Tibial nerve (tissue), 4 donors: ENCODE results near the gene PAX3. TPM values are rescaled to one million over a fixed set of nuclear protein-coding genes. Genes with fewer than 3 reads are reported as not detected.

Experiments
- DNase-seq, 2 donors: peaks; one replicate each; pipeline ENCODE4 v3.0.0-alpha.2; 2019; ENCODE audit warnings: low spot score in 2 of 2
- H3K27ac ChIP-seq, 4 donors: fragments of 200-600 bp; sonication (generic) in 3 of 4; one replicate each; pipeline ENCODE4 v1.5.1; 2017 to 2019; ENCODE audit warnings: mild to moderate bottlenecking in 1 of 4
- H3K27me3 ChIP-seq, 2 donors: fragments of 200-600 bp; sonication (generic) in 1 of 2; one replicate each; pipeline versions ENCODE4 v1.5.1 to v1.6.0; 2017 to 2019
- H3K36me3 ChIP-seq, 3 donors: fragments of 200-600 bp; sonication (generic); one replicate each; pipeline ENCODE4 v1.5.1; 2018 to 2019
- H3K4me1 ChIP-seq, 4 donors: fragments of 200-600 bp; sonication (generic) in 3 of 4; one replicate each; pipeline ENCODE4 v1.5.1; 2017 to 2019
- H3K4me3 ChIP-seq, 4 donors: fragments of 200-600 bp; sonication (generic) in 3 of 4; one replicate each; pipeline ENCODE4 v1.5.1; 2017 to 2019; ENCODE audit warnings: mild to moderate bottlenecking in 1 of 4, moderate library complexity in 1 of 4
- H3K9me3 ChIP-seq, 4 donors: fragments of 200-600 bp; sonication (generic) in 3 of 4; one replicate each; pipeline ENCODE4 v1.5.1; 2017 to 2019
- CTCF ChIP-seq, 5 experiments: fragments of 200-600 bp in 3 of 5; fragments of 450-650 bp in 2 of 5; sonication (generic) in 3 of 5; IDR thresholded peaks; one replicate each; pipeline ENCODE4 v1.5.1; 2016 to 2019; ENCODE audit warnings: antibody characterized with exemption in 5 of 5, mild to moderate bottlenecking in 3 of 5, moderate library complexity in 2 of 5
- EP300 ChIP-seq, 2 donors: sonication (generic); formaldehyde crosslinking; IDR thresholded peaks; one replicate each; pipeline ENCODE4 v1.6.1; 2017; ENCODE audit warnings: antibody characterized with exemption in 2 of 2, mild to moderate bottlenecking in 1 of 2
- POLR2A ChIP-seq, 2 donors: fragments of 450-650 bp; IDR thresholded peaks; one replicate each; pipeline ENCODE4 v1.6.1; 2017; ENCODE audit warnings: antibody characterized with exemption in 2 of 2, mild to moderate bottlenecking in 2 of 2, moderate library complexity in 2 of 2
- WGBS, 2 donors: methylation state at CpG; one replicate each; pipeline ENCODE4 v1.1.5; 2018; 5-methylcytosine and 5-hydroxymethylcytosine counted together
- total RNA-seq, 4 donors: library from RNA; depleted of rRNA; stranded (reverse); fragments of >200 nt; gene quantifications; one replicate each; pipeline ENCODE4 v1.1.0, GENCODE V29; 2016

PAX3 gene
- total RNA-seq, 4 donors from 2014 or later: not detected

GRCh38 chr2:222315443-222316121, 16.8 kb upstream of the PAX3 start:
- Histone ChIP-seq H3K9me3 (no peaks in the 10 kb centered on the region), H3K36me3 (no peaks in the 10 kb centered on the region)

GRCh38 chr2:222313816-222314215, 15.0 kb upstream of the PAX3 start:
- H3K36me3 ChIP-seq: no peaks in the 10 kb centered on the region
- no peaks in the 10 kb centered on the region for H3K9me3 ChIP-seq
- H3K27me3 ChIP-seq: peaks cover 3 to 100% of the 10 kb centered on the region in 2 donors
- TF ChIP-seq CTCF (IDR thresholded peaks at IDR 0.05): no peak
- no peak for TF ChIP-seq POLR2A (IDR thresholded peaks at IDR 0.05)
- no peak overlapping the region for H3K4me3 ChIP-seq
- H3K27ac ChIP-seq: no peak overlapping the region
- peaks cover 0 to 24% (median 6%) of the 10 kb centered on the region in 4 donors for H3K4me1 ChIP-seq
- DNase-seq: no peak

More at GRCh38 chr2:222315443-222316121, 16.8 kb upstream of the PAX3 start:
- WGBS, 2 donors: 23 to 33% methylated on average over 4 of the region's 4 CpGs
- no peak overlapping the region for H3K27ac ChIP-seq
- H3K4me1 ChIP-seq: peaks cover 0 to 37% (median 11%) of the 10 kb centered on the region in 4 donors
- no peak for TF ChIP-seq CTCF (IDR thresholded peaks at IDR 0.05)
- no peak for TF ChIP-seq EP300 (IDR thresholded peaks at IDR 0.05)
- TF ChIP-seq POLR2A (IDR thresholded peaks at IDR 0.05): no peak
- H3K27me3 ChIP-seq: peaks cover 3 to 95% of the 10 kb centered on the region in 2 donors
- no peak for DNase-seq
- no peak overlapping the region for H3K4me3 ChIP-seq

- Histone ChIP-seq H3K27me3 (peaks cover 3 to 100% of the 10 kb centered on the region in 2 donors), H3K27ac (no peak overlapping the region), H3K4me3 (no peak overlapping the region), H3K9me3 (no peaks in the 10 kb centered on the region), H3K4me1 (peaks cover 0 to 19% (median under 1%) of the 10 kb centered on the region in 4 donors), H3K36me3 (no peaks in the 10 kb centered on the region)
- TF ChIP-seq POLR2A (IDR thresholded peaks at IDR 0.05) (no peak), CTCF (IDR thresholded peaks at IDR 0.05) (no peak), EP300 (IDR thresholded peaks at IDR 0.05) (no peak)
- WGBS, 2 donors: 3 to 5% methylated on average over 48 of the region's 48 CpGs
- DNase-seq: no peak
These were observed 13.4 kb upstream of the PAX3 start for GRCh38 chr2:222311978-222312738.

- no peaks in the 10 kb centered on the region for H3K9me3 ChIP-seq
- H3K27me3 ChIP-seq: peaks cover 3 to 100% of the 10 kb centered on the region in 2 donors
- DNase-seq: no peak
- no peaks in the 10 kb centered on the region for H3K36me3 ChIP-seq
- TF ChIP-seq CTCF (IDR thresholded peaks at IDR 0.05): no peak
- no peak for TF ChIP-seq EP300 (IDR thresholded peaks at IDR 0.05)
- no peak for TF ChIP-seq POLR2A (IDR thresholded peaks at IDR 0.05)
- WGBS, 2 donors: 5 to 6% methylated on average over 39 to 42 of the region's 42 CpGs
- H3K4me3 ChIP-seq: no peak overlapping the region
- H3K4me1 ChIP-seq: peaks cover 0 to 26% (median 4%) of the 10 kb centered on the region in 4 donors
- H3K27ac ChIP-seq: no peak overlapping the region
These were observed 12.7 kb upstream of the PAX3 start for GRCh38 chr2:222311319-222311977.
